ENCODE measurements around the gene CCIN.
"Not testable (repeated sequence)": the region's sequence is repeated elsewhere in the genome, so short reads cannot be mapped to it uniquely, and the experiment has no call there.

Gene CCIN

DNA sequence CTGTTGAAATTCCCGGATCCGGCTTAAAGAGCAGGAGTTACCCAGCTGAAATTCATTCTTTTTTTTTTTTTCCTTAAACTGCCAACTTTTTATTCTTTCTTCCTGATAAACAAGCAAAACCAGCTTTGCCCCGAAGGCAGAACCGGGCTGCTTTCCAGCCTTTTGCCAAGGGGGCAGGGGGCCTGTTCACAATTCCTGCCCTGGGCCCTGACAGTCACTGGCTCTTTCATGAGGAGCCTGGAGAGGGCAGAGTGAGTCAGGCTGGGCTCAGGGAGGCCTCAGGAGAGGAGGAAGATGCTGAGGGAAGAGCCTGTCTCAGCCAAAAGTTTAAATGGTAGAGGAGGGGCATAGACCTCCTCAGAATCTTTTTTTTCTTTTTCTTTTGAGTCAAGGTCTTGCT, 27.9 kb upstream of the CCIN start:
- no peak for DNase-seq

DNA sequence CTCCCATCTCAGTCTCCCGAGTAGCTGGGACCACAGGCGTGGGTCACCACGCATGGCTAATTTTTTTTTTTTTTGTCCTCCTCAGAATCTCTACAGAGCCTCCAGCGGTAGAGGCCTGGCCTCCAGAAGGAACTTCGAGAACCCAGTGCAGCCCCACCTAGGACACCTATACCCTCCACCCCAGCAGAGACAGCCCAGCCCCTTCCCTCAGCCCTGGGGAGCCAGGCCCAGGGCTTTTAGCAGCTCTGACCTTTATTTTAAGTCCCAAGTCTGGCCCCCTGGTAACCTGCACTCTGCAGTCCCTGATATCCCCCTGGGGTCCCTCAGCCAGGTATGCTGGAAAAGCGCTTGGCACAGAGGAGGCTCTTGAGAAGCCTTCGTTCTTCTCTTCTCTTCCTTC, 27.4 kb upstream of the CCIN start:
- DNase-seq: no peak

DNA sequence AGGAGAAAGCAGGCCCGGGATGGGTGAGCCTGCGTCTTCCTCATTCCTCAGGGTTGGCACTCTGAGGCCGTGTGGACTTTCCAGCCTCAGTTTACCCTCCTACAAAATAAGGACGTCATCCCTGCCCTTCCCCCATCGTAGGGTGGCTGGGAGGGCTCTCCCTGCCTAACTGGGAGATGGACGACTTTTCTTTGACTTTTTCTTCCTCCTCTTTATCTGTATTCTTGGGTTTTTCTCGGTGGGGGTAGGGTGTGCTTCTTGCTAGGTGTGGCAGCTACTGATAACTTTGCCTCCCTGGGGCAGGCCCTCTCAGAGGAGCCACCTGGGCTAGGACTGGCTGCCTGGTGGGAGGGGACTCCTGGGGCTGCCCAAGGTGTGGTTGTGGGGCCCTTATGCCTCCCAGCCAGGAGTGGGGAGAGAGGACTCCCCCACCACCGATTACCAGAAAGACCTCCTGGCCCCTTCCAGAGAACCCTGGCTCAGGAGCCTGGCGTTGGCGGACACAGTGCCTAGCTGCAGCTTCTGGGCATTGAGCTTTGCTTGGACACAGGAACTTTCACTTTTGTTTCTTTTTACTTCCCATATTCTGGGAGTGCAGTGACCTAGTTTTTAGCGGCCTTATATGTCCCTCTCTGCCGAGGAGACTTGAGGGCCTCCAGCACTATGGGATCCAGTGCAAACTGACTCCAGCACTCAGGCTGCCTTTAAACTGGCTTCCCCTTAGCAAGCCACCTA, 26.5 kb upstream of the CCIN start:
- DNase-seq: no peak

DNA sequence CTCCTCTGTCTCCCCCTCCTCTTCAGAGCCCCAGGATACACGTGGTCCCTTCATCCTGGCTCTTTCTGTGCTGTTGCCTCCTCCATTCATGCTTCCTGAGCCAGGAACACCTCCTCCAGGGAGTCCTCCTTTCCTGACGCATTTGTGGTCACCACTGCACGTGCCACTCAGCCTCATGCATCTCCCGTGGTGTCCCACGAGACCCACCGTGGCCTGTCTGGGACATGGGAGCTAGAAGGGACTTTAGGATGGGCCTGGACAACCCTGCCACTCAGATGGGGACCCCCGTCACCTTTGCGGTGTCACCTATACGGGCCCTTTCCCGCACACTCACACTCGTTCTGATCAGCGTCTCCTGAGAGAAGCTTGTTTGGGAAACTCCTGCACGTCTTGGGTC, 25.9 kb upstream of the CCIN start:
- no peak for DNase-seq

DNA sequence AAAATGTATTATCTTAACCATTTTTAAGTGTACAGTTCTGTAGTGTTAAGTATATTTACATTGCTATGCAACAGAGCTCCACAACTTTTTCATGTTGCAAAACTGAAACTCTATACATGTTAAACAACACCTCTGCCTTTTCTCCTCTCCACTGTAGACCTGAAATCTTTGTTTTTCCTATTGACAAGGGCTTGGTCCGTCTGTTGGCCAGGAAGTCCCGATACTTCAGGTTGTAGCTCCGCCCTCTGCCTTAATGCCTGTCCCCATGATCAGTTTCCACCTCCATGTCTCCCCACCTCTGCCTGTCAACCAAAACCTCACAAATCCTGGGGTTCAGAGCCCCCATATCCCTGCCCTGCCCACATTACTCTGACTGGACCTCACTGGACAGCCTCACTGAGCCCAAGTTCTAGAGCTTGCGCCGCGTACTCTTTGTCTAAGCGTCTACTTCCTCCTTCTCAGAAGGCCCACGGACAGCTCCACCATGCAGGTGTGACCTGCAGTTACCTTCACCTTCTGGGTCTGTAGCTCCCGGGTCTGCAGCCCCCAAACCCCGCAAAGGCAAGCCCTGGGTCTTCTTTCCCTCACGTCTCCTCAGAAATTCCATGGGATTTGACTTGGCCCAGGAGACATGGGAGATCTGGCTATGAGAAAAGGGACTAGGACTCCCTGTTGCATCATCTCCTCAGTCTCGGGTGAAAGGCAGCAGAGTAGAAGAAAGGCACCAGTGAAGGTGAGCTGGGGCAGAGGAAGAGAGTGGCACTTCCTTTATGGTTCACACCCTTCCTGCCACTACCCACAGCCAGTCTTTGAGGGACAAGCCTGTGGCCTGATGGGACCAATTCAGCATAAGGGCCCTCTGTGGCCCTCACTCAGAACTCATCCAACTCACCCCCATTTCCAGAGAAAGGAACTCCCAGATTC, 24.6 kb upstream of the CCIN start:
- DNase-seq: no peak

DNA sequence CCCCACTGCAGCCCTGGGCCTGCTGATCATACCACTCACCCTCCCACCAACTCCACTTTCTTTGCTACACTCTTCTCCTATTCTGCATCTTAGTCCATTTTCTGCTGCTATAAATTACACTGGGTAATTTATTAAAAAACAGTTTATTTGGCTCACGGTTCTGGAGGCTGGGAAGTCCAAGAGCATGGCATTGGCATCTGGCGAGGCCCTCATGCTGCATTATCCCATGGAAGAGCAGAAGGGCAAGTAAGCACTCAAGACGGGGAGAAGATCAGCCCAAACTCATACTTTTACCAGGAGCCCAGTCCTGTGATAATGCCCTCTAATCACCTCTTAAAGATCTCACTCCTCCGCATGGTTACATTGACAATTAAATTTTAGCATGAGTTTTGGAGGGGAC, 23.2 kb upstream of the CCIN start:
- no peak for DNase-seq

DNA sequence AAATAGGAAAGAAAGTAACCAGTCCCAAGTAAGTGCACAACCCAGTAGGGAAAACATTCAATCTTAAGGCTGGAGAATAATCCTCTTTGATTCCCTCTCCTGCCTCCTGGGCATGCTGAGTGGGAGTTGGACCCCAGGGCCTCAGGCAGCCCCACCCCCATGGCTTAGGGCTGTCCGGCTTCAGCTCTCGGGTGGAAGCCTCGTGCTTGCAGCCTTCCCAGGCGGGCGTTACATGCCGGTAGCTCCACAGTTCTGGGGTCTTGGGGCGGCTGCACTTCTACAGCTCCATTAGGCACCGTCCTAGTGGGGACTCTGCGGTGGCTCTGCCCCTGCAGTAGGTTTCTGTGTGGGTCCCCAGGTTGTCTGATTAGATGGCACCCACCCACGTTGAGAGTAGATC, 22.5 kb upstream of the CCIN start:
- no peak for DNase-seq

DNA sequence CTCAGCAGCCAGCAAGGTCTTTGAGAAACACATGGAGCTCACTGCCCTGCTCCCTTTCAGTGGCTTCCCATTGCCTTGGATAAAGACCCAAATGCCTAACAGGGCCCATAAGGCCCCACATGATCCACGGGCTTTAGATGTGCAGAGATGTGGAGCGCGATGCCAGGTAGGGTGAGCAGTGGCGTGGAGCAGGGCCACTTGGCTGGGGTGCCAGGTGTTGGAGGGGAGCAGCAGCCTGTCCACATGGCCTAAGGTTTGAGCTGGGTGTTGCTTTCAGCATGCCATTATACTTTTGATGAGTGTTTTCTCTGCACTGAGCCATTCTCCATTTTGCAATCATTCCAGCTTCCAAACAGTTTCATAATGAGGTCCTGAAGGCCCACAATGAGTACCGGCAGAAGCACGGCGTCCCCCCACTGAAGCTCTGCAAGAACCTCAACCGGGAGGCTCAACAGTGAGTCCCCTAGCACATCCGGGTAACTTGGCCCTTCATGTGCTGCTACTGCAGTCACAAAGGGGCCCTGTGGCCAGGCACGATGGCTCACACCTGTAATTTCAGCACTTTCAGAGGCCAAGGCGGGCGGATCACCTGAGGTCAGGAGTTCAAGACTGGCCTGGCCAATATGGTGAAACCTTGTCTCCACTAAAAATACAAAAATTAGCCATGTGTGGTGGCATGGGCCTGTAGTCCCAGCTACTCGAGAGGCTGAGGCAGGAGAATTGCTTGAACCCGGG, 21.6 kb upstream of the CCIN start:
- no peak for DNase-seq

DNA sequence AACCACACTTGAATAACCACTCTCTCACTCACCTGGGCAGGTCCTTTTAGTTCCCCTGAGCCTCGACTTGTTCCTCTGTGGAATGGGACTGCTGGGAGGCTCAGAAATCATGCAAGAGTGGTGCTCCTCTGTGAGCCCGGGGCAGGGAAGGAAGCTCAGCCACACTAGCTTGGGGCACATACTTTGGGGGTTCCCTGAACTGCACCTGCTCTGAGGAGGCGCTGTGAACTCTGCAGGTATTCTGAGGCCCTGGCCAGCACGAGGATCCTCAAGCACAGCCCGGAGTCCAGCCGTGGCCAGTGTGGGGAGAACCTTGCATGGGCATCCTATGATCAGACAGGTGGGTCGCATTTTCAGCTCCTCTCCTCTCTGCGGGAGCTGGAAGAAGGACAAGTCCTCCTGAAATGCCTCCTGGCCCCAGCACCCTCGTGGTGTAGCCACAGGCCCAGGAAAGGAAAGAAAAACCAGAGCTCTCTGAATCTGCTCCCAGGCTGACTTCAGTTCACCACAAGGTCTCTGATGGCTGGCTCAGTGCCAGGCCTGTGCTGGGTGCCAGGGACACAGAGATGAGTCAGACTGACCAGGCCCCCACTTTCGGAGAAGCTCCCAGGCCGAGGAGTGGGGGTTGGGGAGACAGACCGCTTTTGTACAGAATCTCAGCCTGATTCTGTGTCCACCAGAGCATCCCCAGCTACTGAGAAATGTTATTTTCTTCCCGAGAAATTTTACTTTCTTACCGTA, 20.7 kb upstream of the CCIN start:
- no peak for DNase-seq

DNA sequence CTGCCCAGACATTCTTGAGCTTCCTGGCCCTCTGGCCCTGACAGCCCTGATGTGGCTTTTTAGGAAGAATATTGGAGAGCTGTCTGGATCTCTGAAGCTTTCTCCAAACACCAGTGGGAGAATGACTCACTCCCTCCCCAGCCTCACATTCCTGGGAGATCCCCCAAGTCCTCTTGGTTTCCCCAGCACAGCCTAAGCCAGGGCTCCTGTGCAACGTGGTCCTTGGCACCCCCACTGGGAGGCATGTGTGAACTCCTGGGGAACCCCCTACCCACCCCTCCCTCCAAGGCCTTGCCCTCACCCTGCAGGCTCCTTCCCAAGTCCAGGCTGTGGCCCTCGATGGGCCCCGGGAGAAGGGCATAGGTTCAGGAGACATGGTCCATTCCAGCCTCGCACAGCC, 20.0 kb upstream of the CCIN start:
- no peak for DNase-seq

DNA sequence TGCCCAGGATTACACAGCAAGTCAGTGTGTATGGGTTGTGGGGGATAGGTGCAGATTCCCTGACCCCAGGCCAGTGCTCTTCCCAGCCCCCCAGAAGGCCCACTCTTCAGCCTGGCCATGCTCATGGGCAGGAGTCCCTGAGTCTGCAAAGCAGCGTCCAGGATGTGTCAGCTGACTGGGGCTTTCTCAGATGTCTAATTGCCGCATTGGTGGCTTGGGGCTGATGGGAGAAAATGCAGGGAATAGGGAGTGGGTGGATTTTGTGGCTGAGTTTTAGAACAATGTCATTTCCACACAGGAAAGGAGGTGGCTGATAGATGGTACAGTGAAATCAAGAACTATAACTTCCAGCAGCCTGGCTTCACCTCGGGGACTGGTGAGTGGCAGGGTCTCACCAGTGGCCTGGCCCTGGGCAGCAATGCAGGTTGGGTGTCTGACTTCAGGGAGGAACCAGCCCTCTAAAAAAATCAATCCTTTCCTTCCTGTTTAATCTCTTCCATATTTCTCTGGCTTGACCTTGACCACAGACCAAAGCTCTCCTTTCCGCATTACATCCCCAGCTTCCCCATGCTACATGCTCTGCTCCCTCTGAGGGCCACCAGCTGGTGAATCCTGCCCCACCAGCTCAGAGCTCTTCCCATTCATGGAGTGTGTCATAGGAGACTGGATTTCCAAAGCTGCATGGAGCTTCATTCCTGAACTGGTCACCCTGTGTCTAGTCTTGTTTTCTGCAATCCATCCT, 18.4 kb upstream of the CCIN start:
- no peak for DNase-seq

DNA sequence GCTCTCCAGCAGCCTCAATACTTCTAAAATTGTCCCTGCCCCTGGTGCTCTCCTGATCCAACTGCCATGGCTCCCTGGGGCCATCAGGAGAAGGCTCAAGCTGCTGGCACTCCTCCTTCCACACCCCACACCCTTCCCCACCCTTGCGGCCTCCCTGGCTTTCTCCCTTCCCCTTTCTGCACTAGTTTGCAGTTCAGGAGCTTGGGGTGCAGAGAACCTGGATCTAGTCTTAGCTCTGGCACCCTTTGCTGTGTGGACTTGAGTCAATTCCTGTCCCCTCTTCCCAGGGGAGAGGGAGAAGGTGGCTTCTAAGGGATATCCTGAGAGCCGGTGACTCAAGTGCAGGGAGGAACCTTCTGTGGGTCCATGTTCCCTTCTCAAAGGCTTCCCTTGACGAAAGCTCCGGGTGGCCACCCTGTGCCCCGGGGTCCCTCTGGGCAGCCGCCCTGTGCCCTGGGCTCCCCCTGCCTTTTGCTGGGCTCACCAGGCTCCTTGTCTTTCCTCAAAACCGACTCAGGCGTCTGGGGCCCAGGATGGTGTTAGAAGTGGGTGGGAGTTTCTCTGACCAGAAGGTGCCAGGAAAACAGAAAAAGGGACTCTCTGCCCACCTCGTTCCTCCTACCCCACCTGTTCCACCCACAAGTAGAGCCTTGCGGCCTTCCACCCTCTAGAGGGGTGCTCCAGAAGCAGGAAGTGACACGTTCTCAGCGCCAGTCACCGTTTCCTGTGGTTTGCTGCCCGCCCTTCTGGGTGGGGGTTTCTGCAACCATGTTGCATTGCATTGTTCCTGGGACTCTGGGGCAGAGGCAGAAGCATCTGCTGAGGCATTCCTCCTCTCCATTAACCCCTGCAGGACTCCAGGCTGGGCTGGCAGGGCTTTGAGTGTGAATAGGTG, 17.6 kb upstream of the CCIN start:
- no peak for DNase-seq

DNA sequence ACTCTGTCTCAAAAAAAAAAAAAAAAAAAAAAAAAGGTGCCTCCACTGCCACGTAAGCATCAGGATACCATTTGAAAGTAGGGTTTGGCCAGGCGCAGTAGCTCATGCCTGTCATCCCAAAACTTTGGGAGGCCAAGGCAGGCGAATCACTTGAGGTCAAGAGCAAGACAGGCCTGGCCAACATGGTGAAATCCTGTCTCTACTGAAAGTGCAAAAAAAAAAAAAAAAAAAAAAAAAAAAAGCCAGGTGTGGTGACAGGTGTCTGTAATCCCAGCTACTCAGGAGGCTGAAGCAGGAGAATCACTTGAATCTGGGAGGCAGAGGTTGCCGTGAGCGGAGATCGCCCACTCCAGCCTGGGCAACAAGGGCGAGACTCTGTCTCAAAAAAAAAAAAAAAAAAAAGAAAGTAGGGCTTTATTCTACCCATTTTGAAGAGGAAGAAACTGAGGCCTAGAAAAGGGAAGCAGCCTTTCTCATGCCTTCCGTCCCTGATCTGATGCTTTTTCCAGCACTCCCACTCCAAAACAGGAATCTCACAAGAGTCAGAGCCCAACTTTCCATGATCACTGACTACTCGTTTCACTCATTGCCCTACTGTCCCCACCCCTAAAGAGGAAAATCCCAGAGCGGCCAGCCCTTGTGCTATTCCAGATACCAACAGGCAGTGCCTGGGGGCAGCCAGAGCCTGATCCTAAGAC, 16.3 kb upstream of the CCIN start:
- no peak for DNase-seq

DNA sequence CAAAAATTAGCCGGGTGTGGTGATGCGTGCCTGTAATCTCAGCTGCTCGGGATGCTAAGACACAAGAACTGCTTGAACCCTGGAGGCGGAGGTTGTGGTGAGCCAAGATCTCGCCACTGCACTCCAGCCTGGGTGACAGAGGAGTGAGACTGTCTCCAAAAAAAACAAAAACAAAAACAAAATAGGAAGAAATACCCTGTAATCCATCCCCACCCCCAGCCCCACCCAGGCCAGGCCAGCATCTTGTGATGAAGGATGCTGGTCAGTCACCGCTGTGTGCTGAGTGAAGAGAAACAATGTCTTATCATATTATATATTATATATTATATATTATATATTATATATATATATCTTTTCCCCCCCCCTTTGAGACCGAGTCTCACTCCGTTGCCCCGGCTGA, 15.4 kb upstream of the CCIN start:
- no peak for DNase-seq

DNA sequence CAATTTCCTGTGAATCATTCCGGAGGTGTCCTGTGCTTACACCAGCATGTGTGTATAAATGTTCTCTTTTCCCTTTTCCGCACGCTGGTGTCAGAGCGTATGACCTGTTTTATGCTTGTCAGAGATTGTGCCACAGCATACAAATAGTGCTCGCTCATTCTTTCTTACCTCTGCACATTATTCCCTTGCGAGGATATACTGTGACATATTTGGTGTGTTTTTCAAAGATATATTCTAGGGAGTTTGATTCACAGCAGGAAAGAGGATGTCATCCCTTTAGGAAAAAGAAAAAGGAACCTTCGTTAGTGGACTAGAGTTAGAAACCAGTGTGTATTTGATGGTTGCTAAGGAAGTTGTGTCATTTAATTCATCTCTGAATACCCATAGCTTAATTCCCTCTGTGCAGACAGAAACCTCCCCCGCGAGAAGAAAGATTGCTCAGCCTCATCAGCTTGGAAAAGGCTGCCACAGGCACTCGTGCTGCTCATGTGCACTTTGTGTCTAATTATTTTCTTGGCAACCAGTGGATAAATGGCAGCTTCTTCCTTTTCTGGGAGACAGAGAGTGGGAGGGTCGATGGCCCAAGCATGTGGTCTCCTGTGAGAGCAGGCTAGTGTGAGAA, 14.7 kb upstream of the CCIN start:
- no peak for DNase-seq

DNA sequence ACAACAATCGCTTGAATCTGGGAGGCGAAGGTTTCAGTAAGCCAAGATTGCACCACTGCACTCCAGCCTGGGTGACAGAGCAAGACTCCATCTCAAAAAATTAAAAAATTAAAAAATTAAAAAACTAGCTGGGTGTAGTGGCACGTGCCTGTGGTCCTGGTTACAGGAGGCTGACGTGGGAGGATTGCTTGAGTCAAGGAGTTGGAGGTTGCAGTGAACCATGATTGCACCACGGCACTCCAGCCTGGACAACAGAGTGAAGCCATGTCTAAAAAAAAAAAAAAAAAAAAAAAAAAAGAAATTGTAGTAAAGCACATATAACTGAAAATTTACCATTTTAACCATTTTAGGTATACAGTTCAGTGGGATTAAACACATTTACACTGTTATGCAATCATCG, 13.1 kb upstream of the CCIN start:
- no peak for DNase-seq

DNA sequence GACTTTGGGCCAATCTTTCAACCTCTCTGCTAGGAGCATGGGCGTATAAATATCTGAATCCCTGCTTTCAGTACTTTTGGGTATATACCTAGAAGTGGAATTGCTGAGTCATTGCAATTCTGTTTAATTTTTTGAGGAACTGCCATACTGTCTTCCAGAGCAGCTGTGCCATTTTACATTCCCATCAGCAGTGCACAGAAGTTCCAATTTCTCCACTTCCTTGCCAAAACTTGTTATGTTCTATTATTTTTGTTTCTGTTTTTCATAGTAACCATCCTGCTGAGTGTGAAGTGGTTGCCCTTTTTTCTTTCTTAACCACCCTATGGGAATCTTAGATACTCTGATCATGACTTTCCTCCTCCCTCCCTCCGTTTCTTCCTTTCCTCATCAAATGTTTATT, 11.1 kb upstream of the CCIN start:
- DNase-seq: no peak

DNA sequence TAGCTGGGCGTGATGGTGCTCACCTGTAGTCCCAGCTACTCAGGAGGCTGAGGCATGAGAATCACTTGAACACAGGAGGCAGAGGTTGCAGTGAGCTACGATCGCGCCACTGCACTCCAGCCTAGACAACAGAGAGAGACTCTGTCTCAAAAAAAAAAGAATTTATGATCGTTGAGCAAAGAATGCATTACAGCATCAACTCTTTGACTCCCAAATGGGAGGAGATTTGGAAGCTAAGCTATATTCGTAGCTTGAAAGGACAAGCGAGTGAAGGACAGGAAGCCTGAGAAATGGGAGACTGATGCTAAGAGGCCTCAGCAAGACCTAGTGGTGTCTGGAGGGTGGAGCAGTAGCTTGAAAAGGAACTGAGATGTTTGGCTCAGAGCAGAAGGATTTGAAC, 10.3 kb upstream of the CCIN start:
- DNase-seq: no peak

DNA sequence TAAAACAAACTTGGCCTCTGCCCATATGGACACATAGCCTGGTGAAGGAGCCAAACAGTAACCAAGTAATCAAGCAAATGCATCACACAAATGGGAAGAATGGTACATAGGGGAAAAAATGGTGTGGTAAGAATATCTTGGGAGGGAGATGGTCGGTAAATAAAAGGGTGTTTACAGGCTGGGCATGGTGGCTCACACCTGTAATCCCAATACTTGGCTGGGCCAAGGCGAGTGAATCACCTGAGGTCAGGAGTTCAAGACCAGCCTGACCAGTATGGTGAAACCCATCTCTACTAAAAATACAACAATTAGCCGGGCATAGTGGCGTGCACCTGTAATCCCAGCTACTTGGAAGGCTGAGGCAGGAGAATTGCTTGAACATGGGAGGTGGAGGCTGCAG, 9.7 kb upstream of the CCIN start:
- not testable (repeated sequence) for DNase-seq

DNA sequence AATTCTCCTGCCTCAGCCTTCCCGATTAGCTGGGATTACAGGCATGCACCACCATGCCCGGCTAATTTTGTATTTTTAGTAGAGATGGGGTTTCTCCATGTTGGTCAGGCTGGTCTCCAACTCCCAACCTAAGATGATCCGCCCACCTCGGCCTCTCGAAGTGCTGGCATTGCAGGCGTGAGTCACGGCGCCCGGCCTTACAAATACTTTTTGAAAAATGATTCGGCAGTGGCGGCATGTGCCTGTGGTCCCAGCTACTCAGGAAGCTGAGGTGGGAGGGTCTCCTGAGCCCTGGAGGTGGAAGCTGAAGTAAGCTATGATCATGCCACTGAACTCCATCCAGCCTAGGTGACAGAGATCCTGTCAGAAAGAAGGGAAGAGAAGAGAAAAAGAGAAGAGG, 9.1 kb upstream of the CCIN start:
- not testable (repeated sequence) for DNase-seq
